ENCODE measurements around the gene SMYD5. TPM values are rescaled to one million over a fixed set of nuclear protein-coding genes. Genes with fewer than 3 reads are reported as not detected.
"Not testable (repeated sequence)": the region's sequence is repeated elsewhere in the genome, so short reads cannot be mapped to it uniquely, and the experiment has no call there.

The SMYD5 gene
- total RNA-seq, 1 donor from 2014 or later: 36.3 TPM

GRCh38 chr2:73259704-73260337 lies 45.8 kb downstream of the SMYD5 start:
- DNase-seq (ENCODE audit: low spot score): no peak

- no peak for DNase-seq (ENCODE audit: low spot score)
These were observed 46.4 kb downstream of the SMYD5 start for GRCh38 chr2:73260338-73260984.

- DNase-seq (ENCODE audit: low spot score): no peak
These were observed 48.1 kb downstream of the SMYD5 start for GRCh38 chr2:73262108-73262651.

GRCh38 chr2:73262691-73263429 lies 48.8 kb downstream of the SMYD5 start:
- DNase-seq (ENCODE audit: low spot score): not testable (repeated sequence)

GRCh38 chr2:73263540-73264331 lies 49.7 kb downstream of the SMYD5 start:
- DNase-seq (ENCODE audit: low spot score): no peak

- no peak for DNase-seq (ENCODE audit: low spot score)
These were observed 50.2 kb downstream of the SMYD5 start for GRCh38 chr2:73264332-73264606.

GRCh38 chr2:73264783-73265182 lies 50.7 kb downstream of the SMYD5 start:
- DNase-seq (ENCODE audit: low spot score): no peak

GRCh38 chr2:73265298-73266060 lies 51.4 kb downstream of the SMYD5 start:
- DNase-seq (ENCODE audit: low spot score): no peak

- DNase-seq (ENCODE audit: low spot score): no peak
These were observed 52.2 kb downstream of the SMYD5 start for GRCh38 chr2:73266061-73266901.

GRCh38 chr2:73267008-73267407 lies 53.0 kb downstream of the SMYD5 start:
- DNase-seq (ENCODE audit: low spot score): no peak

GRCh38 chr2:73268366-73268829 lies 54.4 kb downstream of the SMYD5 start:
- no peak for DNase-seq (ENCODE audit: low spot score)

- no peak for DNase-seq (ENCODE audit: low spot score)
These were observed 55.0 kb downstream of the SMYD5 start for GRCh38 chr2:73268830-73269685.

- no peak for DNase-seq (ENCODE audit: low spot score)
These were observed 55.8 kb downstream of the SMYD5 start for GRCh38 chr2:73269686-73270465.

- DNase-seq (ENCODE audit: low spot score): no peak
These were observed 58.2 kb downstream of the SMYD5 start for GRCh38 chr2:73272270-73272669.
